Esophagus muscularis mucosa (tissue), 4 donors: ENCODE results near the gene AGR3. TPM values are rescaled to one million over a fixed set of nuclear protein-coding genes. Genes with fewer than 3 reads are reported as not detected.
A peak's percentile ranks its signal among the peaks of the same experiment; 100 is the strongest.

ENCODE experiments used
- DNase-seq: peaks from one replicate; pipeline ENCODE4 v3.0.0-alpha.2; 2017; ENCODE audit errors: extremely low spot score
- H3K27ac ChIP-seq, 4 donors: fragments of 200-600 bp; sonication (generic); replicated peaks in 1 of 4; 1 replicate in 3 of 4; 2 replicates in 1 of 4; pipeline ENCODE4 v1.5.1; 2016 to 2019; ENCODE audit warnings: mild to moderate bottlenecking in 1 of 4
- H3K27me3 ChIP-seq, 4 donors: fragments of 200-600 bp; sonication (generic); one replicate each; pipeline versions ENCODE4 v1.5.1 to v1.6.0; 2016 to 2019
- H3K36me3 ChIP-seq, 4 donors: fragments of 200-600 bp; sonication (generic); one replicate each; pipeline ENCODE4 v1.5.1; 2016 to 2019
- H3K4me1 ChIP-seq, 4 donors: fragments of 200-600 bp; sonication (generic); one replicate each; pipeline ENCODE4 v1.5.1; 2016 to 2019
- H3K4me3 ChIP-seq, 4 donors: fragments of 200-600 bp; sonication (generic); 1 replicate in 2 of 4; 2 replicates in 2 of 4; pipeline ENCODE4 v1.5.1; 2016 to 2019; ENCODE audit warnings: mild to moderate bottlenecking in 4 of 4, moderate library complexity in 1 of 4
- H3K9me3 ChIP-seq, 4 donors: fragments of 200-600 bp; sonication (generic); 1 replicate in 3 of 4; 2 replicates in 1 of 4; pipeline ENCODE4 v1.5.1; 2016 to 2019
- EP300 ChIP-seq: sonication (generic); formaldehyde crosslinking; IDR thresholded peaks from one replicate; pipeline ENCODE4 v1.6.1; 2017; ENCODE audit warnings: antibody characterized with exemption
- POLR2A ChIP-seq: fragments of 450-650 bp; IDR thresholded peaks from one replicate; pipeline ENCODE4 v1.6.1; 2017; ENCODE audit warnings: antibody characterized with exemption, moderate library complexity, mild to moderate bottlenecking, low read depth
- POLR2AphosphoS5 ChIP-seq, 2 donors: sonication (generic); formaldehyde crosslinking; IDR thresholded peaks; one replicate each; pipeline ENCODE4 v1.6.1; 2017; ENCODE audit warnings: antibody characterized with exemption in 2 of 2
- WGBS: methylation state at CpG from one replicate; pipeline ENCODE4 v1.1.5; 2018; 5-methylcytosine and 5-hydroxymethylcytosine counted together
- intact Hi-C: fragments of 100-400 bp; cut with DNase I; formaldehyde crosslinking; loops from one replicate; pipeline ENCODE4 v1.15.1; 2023
- total RNA-seq, 4 donors: library from RNA; depleted of rRNA; stranded (reverse); fragments of >200 nt; gene quantifications; one replicate each; pipeline versions ENCODE4 v1.1.0 to v1.2.1, GENCODE V29; 2016
- TF ChIP-seq, protein P1 (sequence below), 3 experiments: fragments of 200-600 bp in 2 of 3; fragments of 450-650 bp in 1 of 3; sonication (generic) in 2 of 3; IDR thresholded peaks; one replicate each; pipeline ENCODE4 v1.5.1; 2017 to 2019; ENCODE audit warnings: antibody characterized with exemption in 3 of 3, mild to moderate bottlenecking in 2 of 3, moderate library complexity in 1 of 3

AGR3 gene
- total RNA-seq, 4 donors from 2014 or later, result 0.45 TPM; not detected in 3

DNA sequence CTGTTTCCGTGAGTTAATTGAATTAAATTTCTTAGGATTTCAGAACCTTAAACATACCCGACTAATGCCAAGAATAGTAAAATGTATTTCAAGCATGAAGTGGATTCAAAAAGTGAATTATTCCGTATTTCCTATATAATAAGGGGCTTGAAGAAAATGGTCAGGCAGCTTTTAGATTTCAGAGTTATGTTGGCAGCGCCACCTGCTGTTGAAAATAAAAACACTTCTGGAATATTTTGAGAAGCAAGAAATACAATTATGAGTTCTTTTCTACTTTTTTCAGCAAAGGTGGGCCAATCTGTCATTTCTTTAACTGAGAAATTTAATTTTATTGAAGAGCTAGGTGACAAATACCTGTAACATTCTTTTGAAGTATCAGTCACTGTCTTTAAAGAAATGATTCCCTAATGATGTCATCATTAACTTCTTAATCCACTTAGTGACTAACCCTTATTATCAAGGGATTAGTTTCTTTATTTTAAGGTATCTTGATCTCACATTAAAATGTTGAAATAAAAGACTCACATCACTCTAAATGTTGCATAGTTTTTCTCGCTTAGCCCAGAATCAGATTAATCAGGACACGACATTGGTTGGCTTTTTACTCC, 36.6 kb upstream of the AGR3 start:
- WGBS, result 50% methylated on average over 6 of the region's 6 CpGs
- Histone ChIP-seq H3K27me3 (no peaks in the 10 kb centered on the region), H3K4me1 (no peaks in the 10 kb centered on the region), H3K9me3 (no peaks in the 10 kb centered on the region), H3K4me3 (no peak overlapping the region), H3K27ac (no peak overlapping the region), H3K36me3 (no peaks in the 10 kb centered on the region)
- intact Hi-C loops, result loop anchor here (1.0 to 5.0 kb wide), 2 partner anchors 117 to 221 kb away; no protein-coding TSS in a partner anchor
- no peak for TF ChIP-seq POLR2A
- TF ChIP-seq, protein P1, sequence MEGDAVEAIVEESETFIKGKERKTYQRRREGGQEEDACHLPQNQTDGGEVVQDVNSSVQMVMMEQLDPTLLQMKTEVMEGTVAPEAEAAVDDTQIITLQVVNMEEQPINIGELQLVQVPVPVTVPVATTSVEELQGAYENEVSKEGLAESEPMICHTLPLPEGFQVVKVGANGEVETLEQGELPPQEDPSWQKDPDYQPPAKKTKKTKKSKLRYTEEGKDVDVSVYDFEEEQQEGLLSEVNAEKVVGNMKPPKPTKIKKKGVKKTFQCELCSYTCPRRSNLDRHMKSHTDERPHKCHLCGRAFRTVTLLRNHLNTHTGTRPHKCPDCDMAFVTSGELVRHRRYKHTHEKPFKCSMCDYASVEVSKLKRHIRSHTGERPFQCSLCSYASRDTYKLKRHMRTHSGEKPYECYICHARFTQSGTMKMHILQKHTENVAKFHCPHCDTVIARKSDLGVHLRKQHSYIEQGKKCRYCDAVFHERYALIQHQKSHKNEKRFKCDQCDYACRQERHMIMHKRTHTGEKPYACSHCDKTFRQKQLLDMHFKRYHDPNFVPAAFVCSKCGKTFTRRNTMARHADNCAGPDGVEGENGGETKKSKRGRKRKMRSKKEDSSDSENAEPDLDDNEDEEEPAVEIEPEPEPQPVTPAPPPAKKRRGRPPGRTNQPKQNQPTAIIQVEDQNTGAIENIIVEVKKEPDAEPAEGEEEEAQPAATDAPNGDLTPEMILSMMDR (IDR thresholded peaks at IDR 0.05), result peak; percentile 61 to 77 (median 75)
- no peak for DNase-seq

DNA sequence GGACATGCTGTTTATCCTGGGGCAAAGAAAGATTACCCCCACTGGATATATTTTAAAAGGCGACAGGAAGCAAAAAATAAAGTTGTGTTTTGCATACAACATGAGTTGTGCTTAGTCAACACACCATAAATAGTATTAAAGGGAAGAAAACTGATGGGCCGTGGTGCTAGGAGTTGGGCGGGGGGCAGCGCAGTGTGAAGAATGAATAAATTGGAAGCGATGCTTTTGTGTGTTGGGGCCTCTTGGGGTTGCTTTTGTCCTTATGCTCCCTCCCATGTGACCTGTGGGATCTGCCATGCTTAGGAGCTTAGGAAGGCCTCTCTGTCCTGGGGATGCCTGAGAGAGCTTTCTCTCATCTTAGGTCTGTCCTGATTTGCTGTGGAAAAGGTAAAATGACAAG, 35.0 kb upstream of the AGR3 start:
- intact Hi-C loops, result loop anchor here (5.0 kb wide), 1 partner anchor 219 kb away; no protein-coding TSS in a partner anchor
- Histone ChIP-seq H3K36me3 (no peaks in the 10 kb centered on the region), H3K27me3 (no peaks in the 10 kb centered on the region), H3K9me3 (peaks cover 0 to 7% (median 2%) of the 10 kb centered on the region in 4 donors), H3K4me3 (no peak overlapping the region), H3K27ac (no peak overlapping the region), H3K4me1 (no peaks in the 10 kb centered on the region)
- 97% methylated on average over 5 of the region's 5 CpGs for WGBS
- no peak for DNase-seq
- no peak for TF ChIP-seq POLR2AphosphoS5 (IDR thresholded peaks at IDR 0.05)
- TF ChIP-seq, protein P1 (IDR thresholded peaks at IDR 0.05), result no peak
- no peak for TF ChIP-seq EP300
- no peak for TF ChIP-seq POLR2A

DNA sequence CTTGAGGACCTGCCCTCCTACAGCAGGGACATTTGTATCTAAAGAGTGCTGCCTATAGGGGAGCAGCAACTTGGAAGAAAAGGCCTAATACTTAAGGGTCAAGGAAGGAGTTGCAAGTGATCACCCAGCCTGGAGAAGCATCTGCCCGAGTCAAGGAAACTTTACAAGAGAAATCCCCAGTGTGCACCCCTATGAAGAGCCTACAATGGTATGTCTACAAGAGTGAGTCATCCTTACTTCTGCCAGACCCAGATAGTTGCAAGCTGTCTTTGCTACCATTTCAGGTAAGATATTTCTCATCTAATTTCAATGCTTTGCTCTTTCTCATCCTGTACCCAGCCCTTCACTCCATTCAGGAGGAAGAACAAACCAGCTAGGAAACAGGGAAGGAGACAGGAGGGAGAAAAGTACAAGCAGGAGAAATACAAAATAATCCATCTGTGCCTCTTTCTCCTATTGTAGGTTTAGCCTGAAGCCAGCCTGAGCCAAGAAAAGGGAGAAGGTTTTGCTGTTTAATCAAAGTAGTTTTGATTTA, 34.4 kb upstream of the AGR3 start:
- DNase-seq, result no peak
- 50% methylated on average over 1 of the region's 1 CpG for WGBS
- Histone ChIP-seq H3K4me3 (no peak overlapping the region), H3K27me3 (no peaks in the 10 kb centered on the region), H3K9me3 (peaks cover 0 to 7% (median 2%) of the 10 kb centered on the region in 4 donors), H3K36me3 (no peaks in the 10 kb centered on the region), H3K4me1 (no peaks in the 10 kb centered on the region), H3K27ac (no peak overlapping the region)
- intact Hi-C loops, result loop anchor here (5.0 kb wide), 1 partner anchor 219 kb away; no protein-coding TSS in a partner anchor
- TF ChIP-seq, protein P1 (IDR thresholded peaks at IDR 0.05), result no peak
- TF ChIP-seq POLR2A (no peak), POLR2AphosphoS5 (IDR thresholded peaks at IDR 0.05) (no peak), EP300 (no peak)

DNA sequence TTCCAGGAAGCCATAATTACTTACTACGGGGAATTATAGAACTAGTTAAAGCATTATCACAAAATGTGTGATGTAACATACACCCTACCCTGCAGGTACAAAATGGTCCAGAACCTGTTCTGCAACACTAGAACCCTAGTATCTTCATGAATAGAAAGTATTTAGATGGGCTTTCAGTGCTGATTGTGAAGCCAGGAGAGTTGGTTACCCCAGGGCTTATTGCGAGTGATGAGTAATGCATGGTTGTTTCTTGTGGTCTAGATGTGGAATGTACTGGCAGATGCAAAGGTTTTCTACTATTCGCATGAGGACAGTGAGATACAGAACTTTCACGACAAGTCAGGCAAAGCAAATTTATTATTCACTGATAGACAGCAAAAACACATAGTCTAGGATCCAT, 33.6 kb upstream of the AGR3 start:
- no peak for DNase-seq
- Histone ChIP-seq H3K9me3 (peaks cover 0 to 7% (median 2%) of the 10 kb centered on the region in 4 donors), H3K27me3 (no peaks in the 10 kb centered on the region), H3K4me3 (no peak overlapping the region), H3K4me1 (no peaks in the 10 kb centered on the region), H3K27ac (no peak overlapping the region), H3K36me3 (no peaks in the 10 kb centered on the region)
- TF ChIP-seq POLR2AphosphoS5 (IDR thresholded peaks at IDR 0.05), result no peak
- no peak for TF ChIP-seq EP300
- no peak for TF ChIP-seq POLR2A
- TF ChIP-seq, protein P1 (IDR thresholded peaks at IDR 0.05), result no peak
- intact Hi-C loops, result loop anchor here (5.0 kb wide), 1 partner anchor 218 kb away; no protein-coding TSS in a partner anchor
- 94% methylated on average over 4 of the region's 4 CpGs for WGBS
